NCI-H345 treated with DMSO at 0.1 percent for 48 hours (cell line): ENCODE results near the gene UBL4A.

ENCODE experiments used
- DNase-seq: peaks from one replicate; lab custom pipeline; 2025; ENCODE audit not compliant: unreplicated experiment; lab: John Stamatoyannopoulos, UW

Gene UBL4A

DNA sequence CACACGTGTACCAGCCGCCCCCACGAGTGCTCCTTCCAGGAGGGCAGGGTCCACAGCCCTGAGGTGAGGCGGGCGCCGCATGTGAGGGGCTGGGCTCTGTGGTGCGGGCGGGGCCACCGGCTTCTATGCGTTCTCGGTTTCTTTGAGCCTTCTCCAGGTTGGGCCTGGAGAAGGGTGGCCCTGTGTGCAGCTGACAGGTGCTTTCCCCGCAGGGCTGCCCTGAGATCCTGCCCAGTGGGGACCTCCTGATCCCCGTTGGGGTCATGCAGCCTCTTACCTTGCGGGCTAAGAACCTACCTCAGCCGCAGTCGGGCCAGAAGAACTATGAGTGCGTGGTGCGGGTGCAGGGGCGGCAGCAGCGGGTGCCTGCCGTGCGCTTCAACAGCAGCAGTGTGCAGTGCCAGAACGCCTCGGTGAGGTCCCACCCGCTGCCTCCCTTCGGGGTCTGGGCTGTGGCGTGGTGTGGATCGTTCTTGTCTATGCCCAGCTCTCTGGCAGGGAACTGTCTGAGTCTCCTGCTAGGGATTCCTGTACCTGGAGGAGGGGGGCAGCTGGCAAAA is 21.5 kb downstream of the UBL4A start:
- DNase-seq, result no peak

GRCh38 chrX:154463611-154464220 is 22.7 kb downstream of the UBL4A start:
- no peak for DNase-seq

- no peak for DNase-seq
Observed at GRCh38 chrX:154462396-154462795, 24.0 kb downstream of the UBL4A start.

- no peak for DNase-seq
Observed at GRCh38 chrX:154460326-154460725, 26.1 kb downstream of the UBL4A start.

- no peak for DNase-seq
Observed at GRCh38 chrX:154459832-154460231, 26.6 kb downstream of the UBL4A start.

GRCh38 chrX:154458954-154459778 is 27.2 kb downstream of the UBL4A start:
- DNase-seq, result no peak

- DNase-seq, result no peak
Observed at GRCh38 chrX:154458116-154458953, 28.1 kb downstream of the UBL4A start, which contains the start of gene PLXNA3. PLXNA3 (plus strand) TSS chrX:154458281; CDS start chrX:154460184, 1,903 bp downstream.

DNA sequence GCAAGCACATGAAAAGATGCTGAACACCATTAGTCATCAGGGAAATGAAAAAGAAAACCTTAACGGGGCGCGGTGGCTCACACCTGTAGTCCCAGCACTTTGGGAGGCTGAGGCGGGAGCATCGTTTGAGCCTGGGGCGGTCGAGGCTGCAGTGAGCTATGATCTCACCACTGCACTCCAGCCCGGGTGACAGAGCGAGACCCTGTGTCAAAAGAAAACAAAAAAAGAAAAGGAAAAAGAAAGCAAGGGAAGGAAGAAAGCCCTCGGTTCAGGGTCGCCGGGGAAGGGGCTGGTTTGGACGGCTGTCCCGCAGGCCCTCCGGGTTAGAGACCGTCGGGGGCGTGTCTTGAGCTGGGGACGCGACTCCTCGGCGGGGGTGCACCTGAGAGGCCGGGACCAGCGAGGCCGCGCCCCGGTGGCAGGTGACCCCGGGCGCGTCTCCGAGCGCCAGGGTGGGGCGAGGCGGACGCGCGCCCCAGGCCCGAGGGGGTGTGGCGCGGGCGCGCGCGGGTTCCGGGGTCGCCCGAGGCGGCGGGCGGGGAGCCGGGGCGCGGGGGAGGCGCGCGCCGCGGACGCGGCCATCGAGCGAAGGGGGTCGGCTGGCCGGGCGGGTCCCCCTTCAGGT is 28.8 kb downstream of the UBL4A start:
- peak; percentile 13 for DNase-seq

GRCh38 chrX:154452823-154453222 is 33.6 kb downstream of the UBL4A start:
- no peak for DNase-seq

GRCh38 chrX:154450312-154450711 is 36.1 kb downstream of the UBL4A start:
- DNase-seq, result no peak

DNA sequence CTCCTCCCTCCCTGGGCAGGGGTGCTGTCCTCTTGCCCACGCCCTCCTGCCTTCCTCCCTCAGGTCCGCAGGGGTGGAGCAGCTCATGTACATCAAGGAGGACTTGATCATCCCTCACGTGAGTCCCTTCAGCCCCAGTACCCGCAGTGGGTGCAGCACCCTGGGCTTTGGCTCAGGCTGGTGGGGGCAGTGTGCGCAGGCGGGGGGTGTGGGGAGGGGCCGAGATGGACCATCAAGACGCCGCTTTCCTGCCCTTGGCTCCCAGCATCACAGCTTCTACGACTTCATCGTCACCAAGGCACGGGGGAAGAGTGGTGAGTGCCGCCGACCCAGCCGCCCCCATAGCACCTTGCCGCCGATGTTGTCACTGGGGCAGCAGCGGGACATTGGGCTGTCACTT is 36.8 kb downstream of the UBL4A start:
- DNase-seq, result no peak

DNA sequence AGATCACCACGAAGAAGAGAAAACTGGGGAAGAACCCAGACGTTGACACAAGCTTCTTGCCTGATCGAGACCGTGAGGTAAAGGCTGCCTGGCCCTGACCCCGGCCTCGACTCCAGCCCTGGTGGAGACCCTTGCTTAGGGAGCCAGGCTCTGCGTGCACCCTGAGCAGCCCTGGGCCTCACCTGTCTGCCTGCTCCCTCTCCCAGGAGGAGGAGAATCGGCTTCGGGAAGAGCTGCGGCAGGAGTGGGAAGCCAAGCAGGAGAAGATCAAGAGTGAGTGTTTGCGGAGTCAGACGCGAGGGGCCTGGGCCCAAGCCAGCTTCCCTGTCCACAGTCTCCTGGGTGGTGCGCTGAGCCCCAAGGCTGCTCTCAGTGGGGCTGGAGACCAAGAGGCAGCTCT is 37.9 kb downstream of the UBL4A start:
- no peak for DNase-seq

GRCh38 chrX:154446430-154446829 is 40.0 kb downstream of the UBL4A start:
- DNase-seq, result no peak

DNA sequence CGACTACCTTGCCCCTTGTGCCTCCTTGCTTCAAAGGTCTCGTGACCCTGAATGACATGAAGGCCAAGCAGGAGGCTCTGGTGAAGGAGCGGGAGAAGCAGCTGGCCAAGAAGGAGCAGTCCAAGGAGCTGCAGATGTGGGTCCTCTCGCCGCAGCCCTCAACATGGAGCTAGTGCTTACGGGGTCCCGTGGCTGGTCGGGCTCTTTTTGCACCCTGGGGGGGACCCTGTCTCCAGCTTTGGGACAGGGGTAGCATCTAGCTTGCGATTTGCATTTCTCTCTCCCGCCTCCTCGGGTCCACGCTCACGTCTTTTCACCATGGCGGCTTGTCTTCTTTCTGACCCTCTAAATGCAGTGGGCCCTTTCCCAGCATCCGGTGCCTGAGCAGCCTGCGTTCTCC is 40.6 kb downstream of the UBL4A start:
- DNase-seq, result no peak

DNA sequence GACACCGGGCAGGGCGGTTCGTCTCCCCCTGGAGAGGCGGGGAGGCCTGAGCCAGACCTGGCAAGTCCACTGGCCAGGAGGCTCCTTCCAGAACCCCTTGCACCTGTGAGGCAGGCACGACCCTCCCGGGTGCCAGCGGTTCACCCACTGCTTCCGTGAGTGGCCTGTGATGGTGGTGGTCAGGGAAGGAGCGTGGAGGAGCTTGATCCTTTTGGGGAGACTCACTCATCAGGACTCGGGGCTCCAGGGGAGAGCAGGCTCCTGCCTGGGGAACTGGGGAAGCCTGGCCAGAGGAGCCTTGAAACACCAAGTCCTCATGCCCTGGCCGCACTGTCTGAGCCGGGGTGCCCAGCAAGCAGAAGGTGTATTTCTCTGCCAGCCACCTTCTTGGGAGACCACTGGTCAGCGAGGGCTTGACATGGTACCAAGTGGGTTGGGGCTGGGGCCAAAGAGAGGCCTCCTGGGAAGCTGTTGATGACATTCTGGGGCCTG is 41.6 kb downstream of the UBL4A start:
- no peak for DNase-seq

GRCh38 chrX:154443992-154444754 is 42.2 kb downstream of the UBL4A start, which contains the start of gene FAM50A:
FAM50A (plus strand) TSS chrX:154444141; CDS start chrX:154444236, 95 bp downstream.
- peak; percentile 23 for DNase-seq

GRCh38 chrX:154443479-154443910 is 42.9 kb downstream of the UBL4A start:
- DNase-seq, result no peak

DNA sequence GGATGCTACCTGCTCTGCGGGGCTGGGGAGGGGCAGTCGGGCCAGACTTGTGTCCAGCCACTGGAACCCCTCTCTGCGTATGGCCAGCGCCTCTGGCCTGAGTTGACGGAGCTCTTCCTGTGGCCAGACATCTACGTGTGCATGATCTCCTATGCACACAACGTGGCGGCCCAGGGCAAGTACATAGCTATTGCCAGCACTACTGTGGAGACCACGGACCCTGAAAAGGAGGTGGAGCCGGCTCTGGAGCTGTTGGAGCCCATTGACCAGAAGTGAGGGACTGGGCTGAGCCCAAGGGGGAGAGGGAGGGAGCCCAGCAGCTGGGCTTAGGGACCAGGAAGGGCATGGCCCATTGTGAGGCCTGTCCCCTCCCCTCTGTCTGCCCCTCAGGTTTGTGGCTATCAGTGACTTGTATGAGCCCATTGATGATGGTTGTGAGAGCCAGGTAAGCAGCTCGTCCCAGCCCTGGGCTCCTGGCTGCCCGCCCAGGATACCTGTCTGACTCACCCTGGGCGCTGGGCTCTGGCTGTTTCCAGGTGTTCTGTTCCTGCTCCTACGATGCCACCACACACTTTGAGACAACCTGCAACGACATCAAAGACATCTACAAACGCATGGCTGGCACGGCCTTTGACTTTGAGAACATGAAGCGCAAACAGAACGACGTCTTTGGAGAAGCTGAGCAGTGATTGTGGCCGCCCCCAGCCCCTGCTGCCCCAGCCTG is 44.3 kb downstream of the UBL4A start:
- DNase-seq, result no peak

GRCh38 chrX:154441564-154441963 is 44.9 kb downstream of the UBL4A start:
- DNase-seq, result no peak
